GM12878 (cell line): ENCODE results near the gene MYO15A. TPM values are rescaled to one million over a fixed set of nuclear protein-coding genes. Genes with fewer than 3 reads are reported as not detected.

ENCODE experiments used
- ATAC-seq: fragments of 200-7000 bp; cut with Tn5 transposase; 3 replicates; pipeline ENCODE4 v1.9.1; 2020; ENCODE audit warnings: mild to moderate bottlenecking, moderate library complexity
- BruUV-seq: library from RNA; stranded (reverse); fragments of 400-500 nt; replicated peaks from 2 replicates; lab custom pipeline; 2021; lab: Mats Ljungman, UMichigan
- CTCF ChIA-PET: fragments of 300-600 bp; sonication (Branson Sonifier 250); formaldehyde crosslinking; extraction: SDS; loops from one replicate; lab custom pipeline; 2021; ENCODE audit warnings: inconsistent platforms; lab: Yijun Ruan, JAX
- POLR2A ChIA-PET: fragments of 350-600 bp; formaldehyde crosslinking; extraction: SDS; loops from one replicate; lab custom pipeline; 2021; ENCODE audit warnings: inconsistent platforms; lab: Charles Lee
- RAD21 ChIA-PET: fragments of 300-600 bp; sonication (Branson Sonifier 250); formaldehyde crosslinking; loops from one replicate; lab custom pipeline; 2023; ENCODE audit warnings: antibody characterized with exemption; ENCODE audit not compliant: unreplicated experiment; lab: Charles Lee
- SMC1A ChIA-PET: fragments of 300-600 bp; sonication (Branson Sonifier 250); formaldehyde crosslinking; loops from one replicate; lab custom pipeline; 2023; ENCODE audit not compliant: unreplicated experiment, uncharacterized antibody; lab: Charles Lee
- DNase-seq: peaks from one replicate; pipeline ENCODE4 v3.0.0-alpha.2; 2011; ENCODE audit warnings: low read depth, low spot score
- FAIRE-seq: peaks from 3 replicates; lab custom pipeline; 2011; peaks lifted over from hg19 to GRCh38; lab: Jason Lieb, UNC
- H2AFZ ChIP-seq: 2 replicates; pipeline ENCODE4 v1.6.0; 2011; ENCODE audit warnings: low read depth, low read length, control low read depth; ENCODE audit not compliant: control insufficient read depth
- H3K27ac ChIP-seq: 2 replicates; pipeline ENCODE4 v1.5.1; 2011; ENCODE audit warnings: control low read depth; ENCODE audit not compliant: control insufficient read depth, insufficient read depth
- H3K27me3 ChIP-seq, 2 experiments: replicated peaks in 1 of 2; 2 replicates each; pipeline versions ENCODE4 v1.6.0 to v1.6.1; 2011; ENCODE audit warnings: low read length in 1 of 2; ENCODE audit not compliant: control insufficient read depth in 2 of 2, insufficient read depth in 2 of 2
- H3K36me3 ChIP-seq, 2 experiments: 2 replicates each; pipeline ENCODE4 v1.5.1; 2011; ENCODE audit warnings: low read length in 1 of 2; ENCODE audit not compliant: control insufficient read depth in 2 of 2, insufficient read depth in 2 of 2
- H3K4me1 ChIP-seq: 2 replicates; pipeline ENCODE4 v1.6.1; 2011; ENCODE audit warnings: mild to moderate bottlenecking, low read length, moderate library complexity, mixed read lengths; ENCODE audit not compliant: control insufficient read depth, insufficient read depth
- H3K4me2 ChIP-seq: 2 replicates; pipeline ENCODE4 v1.6.0; 2011; ENCODE audit warnings: control low read depth; ENCODE audit not compliant: control insufficient read depth, insufficient read depth
- H3K4me3 ChIP-seq: fragments of 200-600 bp; sonication (generic); 2 replicates; pipeline ENCODE4 v1.5.1; 2016
- H3K79me2 ChIP-seq: 2 replicates; pipeline ENCODE4 v1.6.0; 2011; ENCODE audit warnings: low read length; ENCODE audit not compliant: control insufficient read depth, insufficient read depth
- H3K9ac ChIP-seq: 2 replicates; pipeline ENCODE4 v1.8.0; 2011; ENCODE audit warnings: low read length, control low read depth, mixed read lengths; ENCODE audit not compliant: control insufficient read depth, insufficient read depth
- H3K9me3 ChIP-seq: replicated peaks from 3 replicates; pipeline ENCODE4 v1.5.1; 2011; ENCODE audit warnings: mild to moderate bottlenecking, low read length; ENCODE audit not compliant: control insufficient read depth, insufficient read depth
- H4K20me1 ChIP-seq: 2 replicates; pipeline ENCODE4 v1.6.0; 2011; ENCODE audit not compliant: control insufficient read depth, insufficient read depth
- CBFB ChIP-seq: IDR thresholded peaks from 2 replicates; pipeline ENCODE4 v1.6.1; 2016; ENCODE audit warnings: antibody characterized with exemption, low read depth
- IKZF2 ChIP-seq, 2 experiments: fragments of 450-650 bp; IDR thresholded peaks; 2 replicates each; pipeline ENCODE4 v1.6.1; 2017; ENCODE audit warnings: mild to moderate bottlenecking in 2 of 2, moderate library complexity in 2 of 2
- KAT2A ChIP-seq: conservative IDR thresholded peaks from 2 replicates; pipeline ENCODE4 v1.6.1; 2011; ENCODE audit warnings: low read depth, low read length; ENCODE audit not compliant: control insufficient read depth
- KLF5 ChIP-seq: fragments of 450-650 bp; IDR thresholded peaks from 2 replicates; pipeline ENCODE4 v1.6.1; 2014; ENCODE audit warnings: mild to moderate bottlenecking; ENCODE audit not compliant: partially characterized antibody
- NR2C2 ChIP-seq: IDR thresholded peaks from 2 replicates; pipeline ENCODE4 v1.6.1; 2011; ENCODE audit warnings: borderline replicate concordance, low read depth; ENCODE audit not compliant: control insufficient read depth, insufficient read length
- PAX8 ChIP-seq: fragments of 450-650 bp; IDR thresholded peaks from 2 replicates; pipeline ENCODE4 v1.6.1; 2017; ENCODE audit warnings: mild to moderate bottlenecking, moderate library complexity
- POLR2A ChIP-seq: IDR thresholded peaks from 2 replicates; pipeline ENCODE4 v1.6.1; 2011; ENCODE audit warnings: low read depth, mild to moderate bottlenecking, low read length
- TARDBP ChIP-seq: IDR thresholded peaks from 2 replicates; pipeline ENCODE4 v1.6.1; 2016; ENCODE audit warnings: borderline replicate concordance
- TCF7 ChIP-seq: IDR thresholded peaks from 2 replicates; pipeline ENCODE4 v1.6.1; 2014; ENCODE audit warnings: antibody characterized with exemption, borderline replicate concordance
- YY1 ChIP-seq: IDR thresholded peaks from 2 replicates; pipeline ENCODE4 v1.6.1; 2011; ENCODE audit warnings: low read depth, mild to moderate bottlenecking, low read length
- WGBS: methylation state at CpG from one replicate; pipeline ENCODE4 v1.1.6; 2016; ENCODE audit warnings: low lambda C conversion rate; ENCODE audit not compliant: insufficient replicate concordance, insufficient coverage; ENCODE audit errors: missing lambda C conversion rate; 5-methylcytosine and 5-hydroxymethylcytosine counted together
- in situ Hi-C: fragments of 300-500 bp; cut with MboI; formaldehyde crosslinking; loops from 9 replicates; pipeline ENCODE4 v1.14.3; 2018; ENCODE audit warnings: mixed read lengths
- intact Hi-C: fragments of 100-400 bp; cut with micrococcal nuclease; formaldehyde crosslinking; loops from one replicate; pipeline ENCODE4 v1.14.2; 2022; ENCODE audit not compliant: unreplicated experiment
- polyA plus RNA-seq, 11 experiments: library from polyadenylated mRNA; depleted of rRNA in 4 of 11; unstranded in 6 of 11; stranded (reverse) in 5 of 11; fragments of >200 nt; fragmentation: Nextera tagmentation in 4 of 11; fragmentation: Illumina TruSeq in 1 of 11; extraction: Ambion mirVana in 4 of 11; extraction: Trizol in 1 of 11; gene quantifications; 1 replicate in 1 of 11; 2 replicates in 10 of 11; pipeline versions ENCODE4 v1.2.1 to v1.2.3, GENCODE V29; 2011 to 2016; ENCODE audit warnings: inconsistent platforms in 2 of 11, missing spikeins in 2 of 11, low read depth in 1 of 11
- total RNA-seq, 4 experiments: library from RNA; depleted of rRNA in 3 of 4; stranded (reverse); fragments of >200 nt in 3 of 4; fragmentation: Illumina TruSeq in 1 of 4; extraction: Trizol in 1 of 4; gene quantifications; 2 replicates each; pipeline versions ENCODE4 v1.2.1 to v1.2.3, GENCODE V29; 2013 to 2021
- TF ChIP-seq, protein P1 (sequence below): fragments of 450-650 bp; IDR thresholded peaks from 2 replicates; pipeline ENCODE4 v1.6.1; 2016; ENCODE audit warnings: mild to moderate bottlenecking
- TF ChIP-seq, protein P2 (sequence below): fragments of 450-650 bp; IDR thresholded peaks from 2 replicates; pipeline ENCODE4 v1.6.1; 2017; ENCODE audit warnings: antibody characterized with exemption, mild to moderate bottlenecking, moderate library complexity
- TF ChIP-seq, protein P3 (sequence below): fragments of 450-650 bp; IDR thresholded peaks from 2 replicates; pipeline ENCODE4 v1.6.1; 2017; ENCODE audit warnings: mild to moderate bottlenecking

Gene MYO15A
- total and polyA plus RNA-seq, 10 of the 15 experiments (the other 5 are each of a cell fraction or from before 2014, with no cell fraction given) = 0.03 to 0.77 (median 0.21) TPM; not detected in 4

DNA sequence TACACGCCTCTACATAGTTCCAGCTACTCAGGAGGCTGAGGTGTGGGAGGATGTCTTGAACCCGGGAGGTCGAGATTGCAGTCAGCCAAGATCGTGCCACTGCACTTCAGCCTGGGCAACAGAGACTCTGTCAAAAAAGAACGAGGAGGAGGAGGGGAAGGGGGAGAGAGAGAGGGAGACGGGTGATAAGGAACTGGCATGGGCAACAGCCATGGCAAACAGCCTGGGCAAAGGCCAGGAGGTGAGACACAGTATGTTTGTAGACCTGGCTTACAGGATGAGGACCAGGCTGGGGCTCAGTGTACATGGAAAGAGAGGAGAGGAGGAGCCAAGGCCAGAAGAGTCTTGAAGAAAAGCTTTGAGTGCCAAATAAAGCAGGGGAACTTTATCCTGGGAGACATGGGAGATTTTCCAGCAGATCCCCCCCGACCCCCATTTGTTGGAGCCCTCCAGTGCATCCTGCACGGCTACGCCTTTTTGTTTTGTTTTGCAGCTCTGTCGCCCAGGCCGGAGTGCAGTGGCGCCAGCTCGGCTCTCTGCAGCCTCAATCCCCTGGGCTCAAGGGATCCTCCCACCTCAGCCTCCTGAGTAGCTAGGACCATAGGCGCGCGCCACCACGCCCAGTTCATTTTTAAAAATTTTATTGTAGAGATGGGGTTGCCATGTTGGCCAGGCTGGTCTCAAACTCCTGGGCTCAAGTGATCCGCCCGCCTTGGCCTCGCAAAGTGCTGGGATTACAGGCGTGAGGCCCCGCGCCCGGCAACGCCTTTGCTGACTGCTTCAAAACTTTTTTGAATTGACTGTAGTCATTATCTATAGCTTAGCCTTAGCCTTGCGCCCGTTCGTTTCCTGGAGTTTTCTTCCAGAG is 73.8 kb downstream of the MYO15A start:
- peak overlapping the region; percentile 84 for H2AFZ ChIP-seq
- H3K4me3 ChIP-seq = peak overlapping the region; percentile 57; the same call in 1 of the 2 replicates
- peak overlapping the region; percentile 89 for H3K9ac ChIP-seq
- ChIA-PET POLR2A (interaction anchor here (0.6 to 4.3 kb wide), 8 partner anchors 12 to 42 kb away, joined by 3 to 23 read pairs (median 5); no protein-coding TSS in a partner anchor), RAD21 (interaction anchor here (0.8 to 1.9 kb wide), 8 partner anchors 18 to 41 kb away, joined by 3 to 10 read pairs (median 4); no protein-coding TSS in a partner anchor), SMC1A (interaction anchor here (0.6 to 1.6 kb wide), 7 partner anchors 11 to 456 kb away, joined by 3 to 4 read pairs (median 3); partner anchors contain the start of gene MIEF2), CTCF (interaction anchor here (1.1 to 3.6 kb wide), 7 partner anchors 10 to 80 kb away, joined by 3 to 27 read pairs (median 4); no protein-coding TSS in a partner anchor)
- intact Hi-C loops (loop anchor here (5.0 kb wide), 2 partner anchors 45 to 135 kb away; partner anchors contain the start of genes LLGL1 and SMCR8), in situ Hi-C loops (no loop called here)
- BruUV-seq = TSS peak; percentile 89
- peak overlapping the region; percentile 97 for H3K27ac ChIP-seq
- DNase-seq = no peak
- peaks cover 11% of the 10 kb centered on the region for H3K4me1 ChIP-seq
- H3K9me3 ChIP-seq = no peaks in the 10 kb centered on the region
- peaks cover 0 to 8% of the 10 kb centered on the region in 2 experiments; a peak in 2 of 4 replicates for H3K36me3 ChIP-seq
- peaks cover 8% of the 10 kb centered on the region; the same call in 1 of the 2 replicates for H4K20me1 ChIP-seq
- FAIRE-seq = no peak
- ATAC-seq = peak; percentile 2
- H3K27me3 ChIP-seq = no peaks in the 10 kb centered on the region
- 15% methylated on average over 28 of the region's 28 CpGs for WGBS
- peaks cover 39% of the 10 kb centered on the region for H3K79me2 ChIP-seq
- peak overlapping the region; percentile 75 for H3K4me2 ChIP-seq
- TF ChIP-seq, protein P1, sequence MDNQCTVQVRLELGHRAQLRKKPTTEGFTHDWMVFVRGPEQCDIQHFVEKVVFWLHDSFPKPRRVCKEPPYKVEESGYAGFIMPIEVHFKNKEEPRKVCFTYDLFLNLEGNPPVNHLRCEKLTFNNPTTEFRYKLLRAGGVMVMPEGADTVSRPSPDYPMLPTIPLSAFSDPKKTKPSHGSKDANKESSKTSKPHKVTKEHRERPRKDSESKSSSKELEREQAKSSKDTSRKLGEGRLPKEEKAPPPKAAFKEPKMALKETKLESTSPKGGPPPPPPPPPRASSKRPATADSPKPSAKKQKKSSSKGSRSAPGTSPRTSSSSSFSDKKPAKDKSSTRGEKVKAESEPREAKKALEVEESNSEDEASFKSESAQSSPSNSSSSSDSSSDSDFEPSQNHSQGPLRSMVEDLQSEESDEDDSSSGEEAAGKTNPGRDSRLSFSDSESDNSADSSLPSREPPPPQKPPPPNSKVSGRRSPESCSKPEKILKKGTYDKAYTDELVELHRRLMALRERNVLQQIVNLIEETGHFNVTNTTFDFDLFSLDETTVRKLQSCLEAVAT = peak; percentile 54
- TF ChIP-seq KLF5 (no peak), TCF7 (no peak), IKZF2 (IDR thresholded peaks at IDR 0.05) (0 out of 4 replicates have a peak, but pooled peaks of 1 of the 2 experiments have one; percentile 20), CBFB (no peak), YY1 (no peak), POLR2A (no peak), KAT2A (no peak), PAX8 (no peak), TARDBP (no peak), NR2C2 (no peak)
- TF ChIP-seq, protein P2, sequence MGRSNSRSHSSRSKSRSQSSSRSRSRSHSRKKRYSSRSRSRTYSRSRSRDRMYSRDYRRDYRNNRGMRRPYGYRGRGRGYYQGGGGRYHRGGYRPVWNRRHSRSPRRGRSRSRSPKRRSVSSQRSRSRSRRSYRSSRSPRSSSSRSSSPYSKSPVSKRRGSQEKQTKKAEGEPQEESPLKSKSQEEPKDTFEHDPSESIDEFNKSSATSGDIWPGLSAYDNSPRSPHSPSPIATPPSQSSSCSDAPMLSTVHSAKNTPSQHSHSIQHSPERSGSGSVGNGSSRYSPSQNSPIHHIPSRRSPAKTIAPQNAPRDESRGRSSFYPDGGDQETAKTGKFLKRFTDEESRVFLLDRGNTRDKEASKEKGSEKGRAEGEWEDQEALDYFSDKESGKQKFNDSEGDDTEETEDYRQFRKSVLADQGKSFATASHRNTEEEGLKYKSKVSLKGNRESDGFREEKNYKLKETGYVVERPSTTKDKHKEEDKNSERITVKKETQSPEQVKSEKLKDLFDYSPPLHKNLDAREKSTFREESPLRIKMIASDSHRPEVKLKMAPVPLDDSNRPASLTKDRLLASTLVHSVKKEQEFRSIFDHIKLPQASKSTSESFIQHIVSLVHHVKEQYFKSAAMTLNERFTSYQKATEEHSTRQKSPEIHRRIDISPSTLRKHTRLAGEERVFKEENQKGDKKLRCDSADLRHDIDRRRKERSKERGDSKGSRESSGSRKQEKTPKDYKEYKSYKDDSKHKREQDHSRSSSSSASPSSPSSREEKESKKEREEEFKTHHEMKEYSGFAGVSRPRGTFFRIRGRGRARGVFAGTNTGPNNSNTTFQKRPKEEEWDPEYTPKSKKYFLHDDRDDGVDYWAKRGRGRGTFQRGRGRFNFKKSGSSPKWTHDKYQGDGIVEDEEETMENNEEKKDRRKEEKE = no peak
- TF ChIP-seq, protein P3, sequence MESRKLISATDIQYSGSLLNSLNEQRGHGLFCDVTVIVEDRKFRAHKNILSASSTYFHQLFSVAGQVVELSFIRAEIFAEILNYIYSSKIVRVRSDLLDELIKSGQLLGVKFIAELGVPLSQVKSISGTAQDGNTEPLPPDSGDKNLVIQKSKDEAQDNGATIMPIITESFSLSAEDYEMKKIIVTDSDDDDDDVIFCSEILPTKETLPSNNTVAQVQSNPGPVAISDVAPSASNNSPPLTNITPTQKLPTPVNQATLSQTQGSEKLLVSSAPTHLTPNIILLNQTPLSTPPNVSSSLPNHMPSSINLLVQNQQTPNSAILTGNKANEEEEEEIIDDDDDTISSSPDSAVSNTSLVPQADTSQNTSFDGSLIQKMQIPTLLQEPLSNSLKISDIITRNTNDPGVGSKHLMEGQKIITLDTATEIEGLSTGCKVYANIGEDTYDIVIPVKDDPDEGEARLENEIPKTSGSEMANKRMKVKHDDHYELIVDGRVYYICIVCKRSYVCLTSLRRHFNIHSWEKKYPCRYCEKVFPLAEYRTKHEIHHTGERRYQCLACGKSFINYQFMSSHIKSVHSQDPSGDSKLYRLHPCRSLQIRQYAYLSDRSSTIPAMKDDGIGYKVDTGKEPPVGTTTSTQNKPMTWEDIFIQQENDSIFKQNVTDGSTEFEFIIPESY = no peak
